ENCODE data around the gene UPK1B.

Gene UPK1B

GRCh38 chr3:119194237-119195150 lies 21.1 kb downstream of the UPK1B start:
- H3K4me3 ChIP-seq (replicated peaks; ENCODE audit: low read depth, low read length), result no peak overlapping the region
- TF ChIP-seq, protein P1, sequence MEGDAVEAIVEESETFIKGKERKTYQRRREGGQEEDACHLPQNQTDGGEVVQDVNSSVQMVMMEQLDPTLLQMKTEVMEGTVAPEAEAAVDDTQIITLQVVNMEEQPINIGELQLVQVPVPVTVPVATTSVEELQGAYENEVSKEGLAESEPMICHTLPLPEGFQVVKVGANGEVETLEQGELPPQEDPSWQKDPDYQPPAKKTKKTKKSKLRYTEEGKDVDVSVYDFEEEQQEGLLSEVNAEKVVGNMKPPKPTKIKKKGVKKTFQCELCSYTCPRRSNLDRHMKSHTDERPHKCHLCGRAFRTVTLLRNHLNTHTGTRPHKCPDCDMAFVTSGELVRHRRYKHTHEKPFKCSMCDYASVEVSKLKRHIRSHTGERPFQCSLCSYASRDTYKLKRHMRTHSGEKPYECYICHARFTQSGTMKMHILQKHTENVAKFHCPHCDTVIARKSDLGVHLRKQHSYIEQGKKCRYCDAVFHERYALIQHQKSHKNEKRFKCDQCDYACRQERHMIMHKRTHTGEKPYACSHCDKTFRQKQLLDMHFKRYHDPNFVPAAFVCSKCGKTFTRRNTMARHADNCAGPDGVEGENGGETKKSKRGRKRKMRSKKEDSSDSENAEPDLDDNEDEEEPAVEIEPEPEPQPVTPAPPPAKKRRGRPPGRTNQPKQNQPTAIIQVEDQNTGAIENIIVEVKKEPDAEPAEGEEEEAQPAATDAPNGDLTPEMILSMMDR (IDR thresholded peaks at IDR 0.05; ENCODE audit: low read length, missing control alignments), result no peak
- DNase-seq (ENCODE audit: low read depth), result peak; percentile 8

- TF ChIP-seq, protein P1 (IDR thresholded peaks at IDR 0.05; ENCODE audit: low read length, missing control alignments), result no peak
- no peak overlapping the region for H3K4me3 ChIP-seq (replicated peaks; ENCODE audit: low read depth, low read length)
- DNase-seq (ENCODE audit: low read depth), result no peak
Measured at GRCh38 chr3:119195151-119195476, 21.7 kb downstream of the UPK1B start.

DNA sequence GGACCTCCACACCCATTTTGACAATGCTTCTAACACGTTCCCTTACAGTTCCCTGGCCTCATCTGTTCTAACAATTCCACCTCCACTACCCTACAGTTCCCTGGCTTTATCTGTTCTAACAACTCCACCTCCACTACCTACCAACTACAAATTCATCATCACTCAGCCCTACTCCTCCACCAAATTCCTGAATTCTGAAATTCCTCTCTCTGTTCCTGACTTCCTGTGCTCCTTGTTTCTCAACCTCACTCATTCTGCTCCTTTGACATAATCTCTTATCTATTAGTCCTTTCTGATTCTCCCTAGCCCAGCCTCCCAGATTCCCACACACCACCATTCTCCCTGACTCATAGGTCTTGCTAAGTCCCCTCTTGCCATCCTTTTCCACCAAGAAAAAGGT lies 22.5 kb downstream of the UPK1B start:
- TF ChIP-seq, protein P1 (IDR thresholded peaks at IDR 0.05; ENCODE audit: low read length, missing control alignments), result no peak
- no peak overlapping the region for H3K4me3 ChIP-seq (replicated peaks; ENCODE audit: low read depth, low read length)
- peak; percentile 40 for DNase-seq (ENCODE audit: low read depth)

- no peak for DNase-seq (ENCODE audit: low read depth)
- no peak overlapping the region for H3K4me3 ChIP-seq (replicated peaks; ENCODE audit: low read depth, low read length)
- TF ChIP-seq, protein P1 (IDR thresholded peaks at IDR 0.05; ENCODE audit: low read length, missing control alignments), result no peak
Measured at GRCh38 chr3:119205209-119205608, 31.8 kb downstream of the UPK1B start.

DNA sequence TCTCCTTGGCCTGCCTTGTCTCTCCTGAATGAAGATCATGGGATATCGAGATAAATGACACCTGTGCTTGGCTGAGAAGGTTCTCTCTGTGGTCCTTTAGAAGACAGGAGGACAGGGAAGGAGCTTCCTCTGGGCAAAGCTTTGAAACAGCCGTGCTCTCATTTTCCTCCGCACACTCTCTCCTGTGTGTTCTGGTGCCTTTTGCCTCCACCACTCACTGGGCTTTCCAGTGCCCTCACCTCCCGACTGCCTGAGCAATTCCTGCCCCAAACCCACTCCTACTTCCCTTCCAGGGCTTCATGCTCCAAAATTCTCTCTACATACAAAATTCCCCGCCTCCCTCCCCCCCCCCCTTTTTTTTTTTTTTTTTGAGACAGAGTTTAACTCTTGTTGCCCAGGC lies 32.3 kb downstream of the UPK1B start:
- no peak for DNase-seq (ENCODE audit: low read depth)
- TF ChIP-seq, protein P1 (IDR thresholded peaks at IDR 0.05; ENCODE audit: low read length, missing control alignments), result no peak

GRCh38 chr3:119206611-119207511 lies 33.5 kb downstream of the UPK1B start:
- DNase-seq (ENCODE audit: low read depth), result no peak
- TF ChIP-seq, protein P1 (IDR thresholded peaks at IDR 0.05; ENCODE audit: low read length, missing control alignments), result no peak
- no peak overlapping the region for H3K4me3 ChIP-seq (replicated peaks; ENCODE audit: low read depth, low read length)

More for the DNA sequence above, 32.3 kb downstream of the UPK1B start:
- no peak overlapping the region for H3K4me3 ChIP-seq (replicated peaks; ENCODE audit: low read depth, low read length)
